Subcutaneous abdominal adipose tissue (tissue), 5 donors: ENCODE measurements around the gene BRINP3.

ENCODE experiments used
- H3K27ac ChIP-seq: one replicate; pipeline ENCODE4 v1.7.0; 2013; ENCODE audit warnings: low read depth, mild to moderate bottlenecking, inconsistent platforms, low read length, moderate library complexity
- H3K27me3 ChIP-seq, 5 donors: one replicate each; pipeline ENCODE4 v1.7.0; 2013; ENCODE audit warnings: low read length in 5 of 5, inconsistent platforms in 1 of 5; ENCODE audit not compliant: control insufficient read depth in 5 of 5, insufficient read depth in 4 of 5
- H3K36me3 ChIP-seq, 5 donors: one replicate each; pipeline ENCODE4 v1.7.0; 2013; ENCODE audit warnings: low read length in 5 of 5; ENCODE audit not compliant: control insufficient read depth in 5 of 5, insufficient read depth in 5 of 5
- H3K4me1 ChIP-seq, 5 donors: one replicate each; pipeline ENCODE4 v1.7.0; 2013; ENCODE audit warnings: low read length in 5 of 5, mild to moderate bottlenecking in 3 of 5, moderate library complexity in 1 of 5; ENCODE audit not compliant: control insufficient read depth in 5 of 5, insufficient read depth in 5 of 5
- H3K4me3 ChIP-seq, 5 donors: one replicate each; pipeline ENCODE4 v1.7.0; 2013; ENCODE audit warnings: low read length in 5 of 5, low read depth in 1 of 5
- H3K9ac ChIP-seq, 5 donors: one replicate each; pipeline ENCODE4 v1.7.0; 2013; ENCODE audit warnings: low read length in 5 of 5, mild to moderate bottlenecking in 4 of 5, moderate library complexity in 3 of 5
- H3K9me3 ChIP-seq, 5 donors: one replicate each; pipeline ENCODE4 v1.7.0; 2013; ENCODE audit warnings: low read length in 5 of 5; ENCODE audit not compliant: control insufficient read depth in 5 of 5
- donor health status: healthy.
- donor health status: healthy.
- donor health status: healthy.
- donor health status: healthy.
- donor health status: healthy.

Gene BRINP3

DNA sequence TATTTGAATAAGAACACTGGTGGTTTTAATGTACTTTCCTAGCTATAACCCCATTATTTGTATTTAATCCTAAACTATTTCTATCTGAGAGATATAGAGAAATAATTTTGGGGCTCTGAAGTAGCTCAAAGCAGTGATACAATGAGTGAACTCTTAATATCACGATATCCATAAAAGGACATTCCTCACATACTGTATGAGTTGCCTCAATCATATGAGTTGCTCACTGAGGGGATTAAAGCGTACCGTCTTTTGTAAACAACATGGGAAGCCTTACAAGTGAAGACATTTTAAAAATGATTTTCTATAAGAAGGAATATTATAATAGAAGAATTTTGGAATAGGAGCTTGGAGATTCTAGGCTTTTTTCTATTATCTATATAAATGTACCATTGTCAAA is 21.5 kb downstream of the BRINP3 start:
- Histone ChIP-seq H3K27ac (no peak overlapping the region), H3K27me3 (no peaks in the 10 kb centered on the region), H3K9me3 (no peaks in the 10 kb centered on the region), H3K9ac (no peak overlapping the region), H3K4me3 (no peak overlapping the region), H3K36me3 (no peaks in the 10 kb centered on the region), H3K4me1 (no peaks in the 10 kb centered on the region)

GRCh38 chr1:190455631-190456030 is 22.0 kb downstream of the BRINP3 start:
- Histone ChIP-seq H3K9me3 (no peaks in the 10 kb centered on the region), H3K4me1 (no peaks in the 10 kb centered on the region), H3K4me3 (no peak overlapping the region), H3K27me3 (no peaks in the 10 kb centered on the region), H3K9ac (no peak overlapping the region), H3K36me3 (no peaks in the 10 kb centered on the region), H3K27ac (no peak overlapping the region)

DNA sequence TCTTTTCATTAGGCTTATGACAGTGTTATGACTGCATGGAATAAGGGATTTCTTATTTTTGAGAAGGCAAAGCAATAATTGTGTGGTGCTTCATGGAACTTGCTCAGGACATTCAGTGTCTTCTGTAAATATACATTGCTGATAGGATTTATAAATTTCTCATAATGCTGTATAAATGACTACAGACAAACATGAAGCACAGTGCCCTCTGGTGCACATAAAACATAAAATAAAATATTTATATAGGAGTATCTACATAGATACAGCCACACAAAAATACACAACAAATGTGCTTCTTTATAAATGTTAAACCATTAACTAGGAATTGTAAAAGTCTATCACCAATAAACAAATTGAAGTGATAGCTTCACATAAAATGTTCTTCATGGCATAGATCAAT is 24.1 kb downstream of the BRINP3 start:
- Histone ChIP-seq H3K4me3 (no peak overlapping the region), H3K9me3 (no peaks in the 10 kb centered on the region), H3K27me3 (no peaks in the 10 kb centered on the region), H3K36me3 (no peaks in the 10 kb centered on the region), H3K9ac (no peak overlapping the region), H3K4me1 (no peaks in the 10 kb centered on the region), H3K27ac (no peak overlapping the region)

DNA sequence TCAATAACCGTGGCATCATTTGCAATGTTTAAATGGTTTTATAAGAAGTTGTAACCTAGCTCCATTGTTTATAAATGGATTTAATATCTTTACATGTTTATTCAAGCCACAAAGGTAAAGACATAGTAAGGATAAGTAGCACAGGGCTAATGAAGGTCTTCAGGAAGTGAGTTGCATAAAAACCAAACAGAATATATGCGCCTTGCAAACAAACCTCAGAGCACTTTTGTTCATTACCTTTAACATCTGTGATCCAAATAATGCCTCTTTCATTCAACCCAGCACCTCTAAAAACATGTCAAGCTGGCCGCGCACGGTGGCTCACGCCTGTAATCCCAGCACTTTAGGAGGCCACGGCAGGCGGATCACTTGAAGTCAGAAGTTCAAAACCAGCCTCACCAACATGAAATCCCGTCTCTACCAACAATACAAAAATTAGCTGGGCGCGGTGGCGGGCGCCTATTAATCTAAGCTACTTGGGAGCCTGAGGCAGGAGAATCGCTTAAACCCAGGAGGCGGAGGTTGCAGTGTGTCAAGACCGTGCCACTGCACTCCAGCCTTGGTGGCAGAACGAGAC is 25.3 kb downstream of the BRINP3 start:
- Histone ChIP-seq H3K27me3 (no peaks in the 10 kb centered on the region), H3K4me3 (no peak overlapping the region), H3K9ac (no peak overlapping the region), H3K9me3 (no peaks in the 10 kb centered on the region), H3K4me1 (no peaks in the 10 kb centered on the region), H3K36me3 (no peaks in the 10 kb centered on the region), H3K27ac (no peak overlapping the region)

GRCh38 chr1:190444464-190444863 is 33.2 kb downstream of the BRINP3 start:
- Histone ChIP-seq H3K27me3 (no peaks in the 10 kb centered on the region), H3K9ac (no peak overlapping the region), H3K4me3 (no peak overlapping the region), H3K4me1 (no peaks in the 10 kb centered on the region), H3K27ac (no peak overlapping the region), H3K36me3 (no peaks in the 10 kb centered on the region), H3K9me3 (no peaks in the 10 kb centered on the region)

- Histone ChIP-seq H3K4me1 (no peaks in the 10 kb centered on the region), H3K27ac (no peak overlapping the region), H3K9me3 (no peaks in the 10 kb centered on the region), H3K36me3 (no peaks in the 10 kb centered on the region), H3K4me3 (no peak overlapping the region), H3K27me3 (no peaks in the 10 kb centered on the region), H3K9ac (no peak overlapping the region)
Observed at GRCh38 chr1:190439447-190439846, 38.2 kb downstream of the BRINP3 start.

DNA sequence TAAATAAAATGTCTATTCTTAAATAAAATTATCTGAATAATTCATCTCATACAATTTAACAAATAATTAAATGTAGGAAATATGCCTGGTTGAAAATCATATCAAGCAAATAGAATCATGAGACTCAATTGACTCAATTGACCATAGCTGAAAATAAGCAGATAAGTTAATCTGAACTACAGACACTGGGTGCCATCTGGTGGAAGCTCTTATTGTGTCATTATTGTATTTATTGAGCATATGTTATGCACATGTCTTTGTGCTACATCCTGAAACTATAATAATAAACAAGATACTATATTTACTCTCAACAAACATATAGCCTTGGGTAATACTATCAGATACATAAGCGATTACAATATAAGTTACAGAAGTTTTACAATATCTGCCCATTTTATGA is 41.0 kb downstream of the BRINP3 start:
- Histone ChIP-seq H3K27me3 (no peaks in the 10 kb centered on the region), H3K9ac (no peak overlapping the region), H3K9me3 (no peaks in the 10 kb centered on the region), H3K4me3 (no peak overlapping the region), H3K36me3 (no peaks in the 10 kb centered on the region), H3K27ac (no peak overlapping the region), H3K4me1 (no peaks in the 10 kb centered on the region)

DNA sequence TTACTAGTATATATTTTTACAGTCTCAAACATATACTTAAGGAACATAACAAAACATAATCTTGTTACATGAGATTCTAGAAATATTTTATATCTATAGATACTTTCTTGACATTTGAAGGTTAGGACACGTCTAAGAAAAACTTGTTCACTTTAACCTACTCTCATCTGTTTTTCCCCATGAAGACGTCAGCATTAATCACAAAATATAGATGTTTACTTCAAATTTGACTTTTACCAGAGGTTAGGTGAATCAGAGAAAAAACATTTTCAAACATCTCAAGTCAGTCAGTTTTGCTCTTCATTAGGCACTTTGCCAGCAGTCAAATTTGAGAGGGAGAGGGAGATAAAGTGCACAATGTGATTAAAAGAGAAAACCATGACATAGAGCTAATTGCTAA is 47.7 kb downstream of the BRINP3 start:
- Histone ChIP-seq H3K27ac (no peak overlapping the region), H3K9me3 (no peaks in the 10 kb centered on the region), H3K27me3 (no peaks in the 10 kb centered on the region), H3K4me1 (no peaks in the 10 kb centered on the region), H3K9ac (no peak overlapping the region), H3K4me3 (no peak overlapping the region), H3K36me3 (no peaks in the 10 kb centered on the region)

DNA sequence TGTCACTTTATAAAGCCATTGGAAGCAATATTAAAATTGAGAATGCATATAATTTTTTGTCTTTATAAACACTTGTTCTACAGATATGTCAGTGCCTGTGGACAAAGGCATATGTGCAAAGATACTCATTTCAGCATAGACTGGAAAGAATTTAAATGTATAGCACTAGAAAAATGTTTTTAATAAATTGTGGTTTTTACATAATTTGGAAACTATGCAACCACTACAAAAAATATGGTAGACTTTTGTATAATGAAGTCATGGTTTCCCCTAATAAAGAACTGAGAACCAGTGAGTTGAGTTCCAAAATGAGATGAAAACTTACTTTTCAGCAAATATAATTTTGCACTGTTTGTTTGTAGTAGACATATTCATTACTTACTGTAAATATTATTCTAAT is 48.5 kb downstream of the BRINP3 start:
- Histone ChIP-seq H3K27ac (no peak overlapping the region), H3K4me3 (no peak overlapping the region), H3K36me3 (no peaks in the 10 kb centered on the region), H3K9ac (no peak overlapping the region), H3K9me3 (no peaks in the 10 kb centered on the region), H3K4me1 (no peaks in the 10 kb centered on the region), H3K27me3 (no peaks in the 10 kb centered on the region)

DNA sequence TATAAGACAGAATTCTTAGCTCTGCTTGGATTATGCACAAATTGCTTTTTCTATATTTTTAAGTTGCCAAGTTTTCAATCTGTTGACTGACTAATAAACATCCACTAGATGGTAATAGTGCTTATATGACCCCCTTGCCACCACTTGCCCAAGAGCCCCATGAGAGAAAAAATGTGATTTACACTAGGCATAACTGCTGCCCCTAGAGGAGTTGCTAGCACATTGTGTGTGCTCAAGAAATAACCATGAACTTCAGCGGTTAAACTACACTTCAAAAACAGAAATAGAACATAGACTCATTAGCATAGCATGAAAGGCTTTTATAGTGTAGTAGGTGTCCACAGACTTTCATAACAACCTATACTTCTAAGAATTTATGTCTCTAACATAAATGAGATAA is 61.4 kb downstream of the BRINP3 start:
- H3K4me1 ChIP-seq = no peaks in the 10 kb centered on the region
- H3K9me3 ChIP-seq = peaks cover 0 to 2% (median 0%) of the 10 kb centered on the region in 5 donors
- no peak overlapping the region for H3K27ac ChIP-seq

DNA sequence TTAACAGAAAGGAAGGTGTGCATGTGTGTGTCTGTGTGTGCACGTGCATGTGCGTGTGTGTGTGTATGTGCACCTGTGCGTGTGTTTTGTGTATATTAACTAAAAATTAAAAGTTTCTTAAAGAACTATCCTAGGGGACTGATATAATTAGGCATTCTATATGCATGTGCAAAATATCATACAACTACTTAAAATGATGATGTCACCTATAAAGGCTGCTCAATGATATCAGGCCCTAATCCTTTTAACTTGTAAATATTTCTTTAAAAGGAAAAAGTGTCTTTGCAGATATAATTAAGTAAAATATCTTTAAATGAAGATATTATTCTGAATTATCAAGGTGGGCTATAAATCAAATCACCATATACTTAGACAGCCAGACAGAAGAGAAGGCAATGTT is 64.5 kb downstream of the BRINP3 start:
- Histone ChIP-seq H3K9me3 (peaks cover 0 to 2% (median 0%) of the 10 kb centered on the region in 5 donors), H3K4me3 (no peak overlapping the region), H3K9ac (no peak overlapping the region), H3K4me1 (no peaks in the 10 kb centered on the region), H3K27ac (no peak overlapping the region), H3K36me3 (no peaks in the 10 kb centered on the region), H3K27me3 (no peaks in the 10 kb centered on the region)

More for the DNA sequence above, 61.4 kb downstream of the BRINP3 start:
- Histone ChIP-seq H3K4me3 (no peak overlapping the region), H3K9ac (no peak overlapping the region), H3K36me3 (no peaks in the 10 kb centered on the region), H3K27me3 (no peaks in the 10 kb centered on the region)
